ENCODE measurements around the gene RUBCN. TPM values are rescaled to one million over a fixed set of nuclear protein-coding genes. Genes with fewer than 3 reads are reported as not detected.
A peak's percentile ranks its signal among the peaks of the same experiment; 100 is the strongest.

RUBCN gene
- total and polyA plus RNA-seq, 10 of the 15 experiments (the other 5 are each of a cell fraction or from before 2014, with no cell fraction given) = 15.5 to 79.9 (median 40.4) TPM

GRCh38 chr3:197749601-197750395, 13.1 kb upstream of the RUBCN start, which contains the start of gene FYTTD1 (continued):
- TF ChIP-seq BCLAF1 (IDR thresholded peaks at IDR 0.05) (0 out of 2 replicates have a peak, but pooled peaks have one; percentile 23), SMAD5 (IDR thresholded peaks at IDR 0.05; ENCODE audit: low read depth) (peak; percentile 58; the same call in 1 of the 2 replicates), REST (IDR thresholded peaks at IDR 0.05; ENCODE audit: low read depth, low read length) (peak; percentile 31; the same call in 1 of the 2 replicates), POLR2A (IDR thresholded peaks at IDR 0.05; ENCODE audit: low read depth, low read length) (peak; percentile 75), DPF2 (IDR thresholded peaks at IDR 0.05) (peak; percentile 70), MXI1 (IDR thresholded peaks at IDR 0.05; ENCODE audit: low read depth, low read length) (peak; percentile 70), ZNF24 (IDR thresholded peaks at IDR 0.05) (peak; percentile 70; the same call in 1 of the 2 replicates), ZSCAN29 (IDR thresholded peaks at IDR 0.05) (peak; percentile 86), NBN (IDR thresholded peaks at IDR 0.05) (peak; percentile 70; the same call in 1 of the 2 replicates), HSF1 (IDR thresholded peaks at IDR 0.05; ENCODE audit: low read depth, low read length) (no peak), CHD2 (IDR thresholded peaks at IDR 0.05; ENCODE audit: borderline replicate concordance, low read depth, low read length) (peak; percentile 45; the same call in 1 of the 2 replicates), SIN3A (IDR thresholded peaks at IDR 0.05; ENCODE audit: low read depth, low read length) (no peak), SMARCA5 (IDR thresholded peaks at IDR 0.05) (peak; percentile 93), EGR1 (IDR thresholded peaks at IDR 0.05; ENCODE audit: borderline replicate concordance in 1 of 2, low read depth in 2 of 2, low read length in 2 of 2) (peak; percentile 65 to 82), ZNF687 (IDR thresholded peaks at IDR 0.05) (peak; percentile 97), BHLHE40 (IDR thresholded peaks at IDR 0.05; ENCODE audit: borderline replicate concordance in 1 of 2, low read depth in 2 of 2, low read length in 1 of 2) (peak in 1 of 2 experiments; percentile 85; a peak in 3 of 4 replicates), CBFB (IDR thresholded peaks at IDR 0.05; ENCODE audit: low read depth) (peak; percentile 58), POLR2AphosphoS2 (IDR thresholded peaks at IDR 0.05; ENCODE audit: low read depth, low read length) (no peak)

Measured in GM12878 (cell line).